Dermis blood vessel endothelial cell (primary cell): ENCODE measurements around the gene SYPL1. TPM values are rescaled to one million over a fixed set of nuclear protein-coding genes. Genes with fewer than 3 reads are reported as not detected.

Experiments used
- DNase-seq: peaks from one replicate; pipeline ENCODE4 v3.0.0; 2010
- total RNA-seq: library from RNA; depleted of rRNA; stranded (reverse); fragments of >200 nt; gene quantifications from 2 replicates; pipeline ENCODE4 v1.2.3, GENCODE V29; 2014

Gene SYPL1
- total RNA-seq, 1 donor from 2014 or later: 92.7 TPM

- DNase-seq: peak; percentile 82
Observed at GRCh38 chr7:106064771-106065574, 47.1 kb downstream of the SYPL1 start.

GRCh38 chr7:106064316-106064715 lies 47.8 kb downstream of the SYPL1 start:
- DNase-seq: no peak

GRCh38 chr7:106063692-106064091 lies 48.4 kb downstream of the SYPL1 start:
- no peak for DNase-seq

DNA sequence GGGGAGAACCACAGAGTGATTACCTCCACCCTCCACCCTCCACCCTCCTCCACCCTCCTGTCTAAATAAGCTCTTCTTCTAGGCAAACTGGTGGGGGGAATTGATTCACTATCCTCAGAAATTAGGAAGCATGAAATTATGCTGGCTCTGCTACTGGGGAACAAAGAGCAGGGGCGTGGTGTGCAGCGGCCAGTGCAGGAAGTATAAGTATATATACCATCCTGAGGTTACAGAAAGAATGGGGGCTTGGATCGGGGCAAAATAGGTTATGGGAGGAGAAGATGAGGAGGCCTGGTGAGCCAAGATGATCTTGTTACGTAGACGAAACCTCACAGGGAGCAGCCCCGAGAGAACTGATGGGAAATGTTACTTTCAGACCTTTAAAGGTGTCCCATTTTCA lies 49.1 kb downstream of the SYPL1 start:
- no peak for DNase-seq

- DNase-seq: no peak
Observed at GRCh38 chr7:106062521-106062931, 49.6 kb downstream of the SYPL1 start.

DNA sequence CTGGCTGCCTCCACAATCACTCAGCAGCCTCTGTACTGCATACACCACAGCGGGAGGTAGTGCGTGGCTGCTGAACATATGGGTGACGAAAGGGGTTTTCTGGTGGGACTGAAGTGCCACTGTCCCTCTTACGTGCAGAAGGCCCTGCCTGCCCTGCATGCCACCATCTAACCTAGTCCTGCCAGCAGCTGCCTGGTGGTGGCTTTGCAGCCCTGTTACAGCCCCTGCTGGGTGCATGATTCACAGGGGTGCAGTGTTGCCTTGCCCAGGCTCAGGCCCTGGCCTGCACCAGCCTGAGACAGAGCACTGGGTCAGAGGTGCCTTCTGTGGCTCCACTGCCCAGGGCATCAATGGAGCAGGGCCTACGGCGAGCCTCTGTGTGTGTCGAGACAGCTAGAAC lies 50.1 kb downstream of the SYPL1 start:
- DNase-seq: no peak

- no peak for DNase-seq
Observed at GRCh38 chr7:106061301-106061979, 50.7 kb downstream of the SYPL1 start.

DNA sequence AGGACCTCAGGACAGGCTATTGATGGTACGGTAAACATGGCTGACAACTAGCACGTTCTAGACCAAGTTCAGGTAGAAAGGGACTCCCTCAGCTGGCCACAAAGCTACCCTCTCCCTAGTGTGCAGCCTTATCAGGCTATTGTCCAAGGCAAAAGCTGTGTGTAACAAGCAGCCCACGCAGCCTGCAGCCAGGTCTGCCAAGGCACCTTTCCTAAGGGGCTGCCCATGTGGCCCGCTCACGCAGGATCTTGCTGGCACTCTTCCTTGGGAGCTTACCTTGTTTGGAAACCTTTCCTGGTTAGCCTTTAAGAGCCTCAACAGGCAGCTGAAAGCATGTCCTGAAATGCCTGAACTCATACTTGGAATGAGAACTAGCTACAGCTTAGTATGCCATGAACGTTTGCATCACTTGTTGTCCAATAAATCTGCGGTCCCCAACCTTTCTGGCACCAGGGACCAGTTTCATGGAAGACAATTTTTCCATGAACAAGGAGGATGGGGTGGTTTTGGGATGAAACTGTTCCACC lies 51.7 kb downstream of the SYPL1 start:
- DNase-seq: no peak

DNA sequence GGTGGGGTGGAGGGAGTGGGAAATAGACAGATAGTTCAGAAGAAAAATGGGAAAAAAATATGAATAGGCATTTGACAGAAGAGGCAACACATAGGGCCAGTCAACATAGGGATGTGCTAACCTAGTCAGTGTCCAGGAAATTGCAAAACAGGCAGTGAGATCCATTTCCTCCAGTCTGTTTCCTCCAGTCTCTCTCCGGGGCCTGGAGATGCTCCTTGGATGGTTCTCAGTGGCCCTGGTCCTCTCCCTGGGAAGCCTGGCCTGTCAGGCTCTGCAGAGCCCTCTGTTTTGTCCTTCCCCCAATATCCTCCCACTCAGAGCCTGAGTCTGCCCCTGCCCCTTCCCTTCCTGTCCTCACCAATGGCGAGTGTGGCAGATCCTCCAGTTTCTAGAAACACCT lies 52.6 kb downstream of the SYPL1 start:
- no peak for DNase-seq

GRCh38 chr7:106058928-106059324 lies 53.2 kb downstream of the SYPL1 start:
- DNase-seq: no peak

DNA sequence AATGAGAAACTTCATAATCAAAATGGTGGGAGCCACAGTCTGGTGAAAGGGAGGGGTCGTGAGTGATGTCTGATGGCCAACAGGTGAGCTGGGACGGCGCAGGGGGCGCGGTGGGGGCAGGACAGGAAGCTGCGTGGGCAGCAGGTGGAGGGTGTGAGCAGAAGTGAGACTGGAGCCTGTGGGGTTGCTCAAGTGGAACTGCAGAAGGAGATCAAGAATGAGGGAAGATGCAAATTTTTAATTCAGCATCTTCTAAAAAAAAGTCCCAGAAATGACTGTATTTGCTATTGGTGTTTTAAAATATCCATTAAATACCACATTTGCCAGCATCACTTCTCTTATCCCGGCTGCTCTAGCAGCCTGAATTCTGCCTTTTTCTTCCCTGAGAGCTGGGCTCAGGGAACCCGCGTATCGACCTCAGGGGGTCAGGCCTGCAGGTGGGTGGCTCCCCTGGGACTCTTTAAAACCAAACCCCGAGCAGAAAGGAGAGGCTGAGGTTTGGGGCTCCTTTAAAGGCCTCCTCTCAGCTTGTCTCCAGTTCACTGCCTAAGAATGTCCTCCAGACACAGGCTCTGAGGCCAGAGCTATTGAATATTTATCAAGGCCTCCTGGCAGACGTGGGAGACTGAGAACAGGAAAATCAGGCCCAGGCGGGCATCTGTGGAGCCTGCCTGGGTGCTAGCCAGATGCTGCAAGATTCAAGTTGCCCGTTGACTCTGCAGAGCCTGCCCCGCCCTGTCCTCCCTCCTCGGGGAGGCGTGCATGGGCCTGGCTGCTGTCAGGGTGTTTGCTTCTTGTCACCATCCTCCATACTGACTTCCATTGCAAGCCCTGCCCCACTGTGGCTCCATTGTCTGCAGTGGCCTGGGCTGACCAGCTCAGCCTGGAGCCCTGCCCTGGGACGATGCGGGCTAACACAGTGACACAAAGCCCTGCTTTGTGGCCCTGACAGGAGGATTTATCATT lies 53.9 kb downstream of the SYPL1 start:
- DNase-seq: no peak

- DNase-seq: no peak
Observed at GRCh38 chr7:106057204-106057961, 54.7 kb downstream of the SYPL1 start.

DNA sequence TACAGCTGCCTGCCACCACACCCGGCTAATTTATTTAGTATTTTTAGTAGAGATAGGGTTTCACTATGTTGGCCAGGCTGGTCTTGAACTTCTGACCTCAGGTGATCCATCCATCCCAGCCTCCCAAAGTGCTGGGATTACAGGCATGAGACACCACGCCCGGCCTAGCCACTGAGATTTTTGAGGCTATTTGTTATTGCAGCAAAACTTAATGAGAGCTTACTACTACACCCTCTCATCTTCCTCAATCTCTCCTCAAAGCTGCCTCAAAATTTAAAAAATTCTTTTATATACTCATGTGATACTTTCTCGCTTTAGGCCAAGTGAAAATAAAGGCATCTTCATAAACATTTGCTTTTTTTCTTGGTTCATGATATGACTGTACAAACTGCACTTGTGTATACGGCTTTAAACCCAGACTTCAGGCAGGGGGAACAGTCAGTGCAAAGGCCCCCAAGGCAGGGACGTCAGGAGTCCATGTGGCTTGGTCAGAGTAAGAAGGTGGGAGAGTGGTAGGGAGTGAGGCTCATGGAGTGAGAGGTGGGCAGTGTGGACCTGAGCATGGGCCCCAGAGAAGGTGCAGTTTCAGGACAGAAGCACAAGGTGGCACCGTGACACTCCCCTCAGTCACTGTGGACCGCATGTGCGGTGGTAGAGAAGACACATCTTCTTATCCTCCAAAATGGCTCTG lies 55.5 kb downstream of the SYPL1 start:
- peak; percentile 88 for DNase-seq

- no peak for DNase-seq
Observed at GRCh38 chr7:106054971-106055532, 57.1 kb downstream of the SYPL1 start.

- DNase-seq: no peak
Observed at GRCh38 chr7:106054156-106054910, 57.8 kb downstream of the SYPL1 start.

- no peak for DNase-seq
Observed at GRCh38 chr7:106053109-106053508, 59.0 kb downstream of the SYPL1 start.

DNA sequence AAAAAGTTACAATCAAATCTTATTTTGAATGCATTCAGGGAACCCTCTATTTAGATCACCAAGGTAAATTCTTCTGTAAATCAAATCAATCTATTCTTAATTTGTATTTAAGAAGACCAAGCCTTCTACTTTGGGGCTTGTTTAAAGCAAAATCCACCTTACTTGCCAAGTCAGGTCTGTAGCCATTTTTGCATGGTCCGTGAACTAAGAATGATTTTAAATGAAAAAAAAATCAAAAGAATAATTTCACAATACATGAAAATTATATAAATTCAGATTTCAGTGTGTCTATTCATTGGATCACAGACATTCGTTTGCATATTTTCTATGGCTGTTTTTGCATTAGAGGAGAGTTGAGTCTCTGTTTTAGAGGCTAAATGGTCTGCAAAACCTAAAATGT lies 59.4 kb downstream of the SYPL1 start:
- no peak for DNase-seq

DNA sequence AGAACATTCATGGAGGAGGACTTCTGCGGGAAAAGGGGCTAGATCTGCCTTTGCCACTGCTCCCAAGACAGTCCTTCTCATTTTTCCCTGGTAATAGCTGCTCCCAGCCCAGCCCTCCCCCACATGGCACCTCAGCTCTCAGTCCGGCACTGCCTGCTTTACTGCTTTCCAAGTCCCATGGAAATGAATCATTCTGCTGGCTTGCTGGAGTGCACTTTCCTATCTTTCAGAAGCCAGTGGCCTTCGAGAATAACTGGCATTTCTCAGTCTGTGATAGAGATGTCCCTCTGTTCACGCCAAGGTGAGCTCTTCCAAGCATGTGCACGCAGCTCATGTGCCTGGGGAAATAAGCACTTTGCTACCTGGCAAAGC lies 61.4 kb downstream of the SYPL1 start:
- DNase-seq: peak; percentile 73

GRCh38 chr7:106050002-106050745 lies 61.9 kb downstream of the SYPL1 start:
- peak; percentile 51 for DNase-seq
